Measurements from ENCODE around the gene SQSTM1.

- TF ChIP-seq, protein P1, sequence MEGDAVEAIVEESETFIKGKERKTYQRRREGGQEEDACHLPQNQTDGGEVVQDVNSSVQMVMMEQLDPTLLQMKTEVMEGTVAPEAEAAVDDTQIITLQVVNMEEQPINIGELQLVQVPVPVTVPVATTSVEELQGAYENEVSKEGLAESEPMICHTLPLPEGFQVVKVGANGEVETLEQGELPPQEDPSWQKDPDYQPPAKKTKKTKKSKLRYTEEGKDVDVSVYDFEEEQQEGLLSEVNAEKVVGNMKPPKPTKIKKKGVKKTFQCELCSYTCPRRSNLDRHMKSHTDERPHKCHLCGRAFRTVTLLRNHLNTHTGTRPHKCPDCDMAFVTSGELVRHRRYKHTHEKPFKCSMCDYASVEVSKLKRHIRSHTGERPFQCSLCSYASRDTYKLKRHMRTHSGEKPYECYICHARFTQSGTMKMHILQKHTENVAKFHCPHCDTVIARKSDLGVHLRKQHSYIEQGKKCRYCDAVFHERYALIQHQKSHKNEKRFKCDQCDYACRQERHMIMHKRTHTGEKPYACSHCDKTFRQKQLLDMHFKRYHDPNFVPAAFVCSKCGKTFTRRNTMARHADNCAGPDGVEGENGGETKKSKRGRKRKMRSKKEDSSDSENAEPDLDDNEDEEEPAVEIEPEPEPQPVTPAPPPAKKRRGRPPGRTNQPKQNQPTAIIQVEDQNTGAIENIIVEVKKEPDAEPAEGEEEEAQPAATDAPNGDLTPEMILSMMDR (IDR thresholded peaks at IDR 0.05): no peak
- no peak for TF ChIP-seq POLR2A (IDR thresholded peaks at IDR 0.05)
Observed at GRCh38 chr5:179777456-179777855, 43.2 kb upstream of the SQSTM1 start.

Measured in tibial nerve (tissue), 3 donors.